ENCODE measurements around the gene ADAMTS16. TPM values are rescaled to one million over a fixed set of nuclear protein-coding genes. Genes with fewer than 3 reads are reported as not detected.

ADAMTS16 gene
- total RNA-seq, 4 donors from 2014 or later: 0.19 TPM; not detected in 3

- DNase-seq: no peak
- Histone ChIP-seq H3K36me3 (no peaks in the 10 kb centered on the region), H3K4me3 (no peak overlapping the region), H3K27ac (no peak overlapping the region), H3K27me3 (no peaks in the 10 kb centered on the region), H3K9me3 (no peaks in the 10 kb centered on the region), H3K4me1 (no peaks in the 10 kb centered on the region)
- TF ChIP-seq POLR2A (IDR thresholded peaks at IDR 0.05): no peak
- TF ChIP-seq, protein P1, sequence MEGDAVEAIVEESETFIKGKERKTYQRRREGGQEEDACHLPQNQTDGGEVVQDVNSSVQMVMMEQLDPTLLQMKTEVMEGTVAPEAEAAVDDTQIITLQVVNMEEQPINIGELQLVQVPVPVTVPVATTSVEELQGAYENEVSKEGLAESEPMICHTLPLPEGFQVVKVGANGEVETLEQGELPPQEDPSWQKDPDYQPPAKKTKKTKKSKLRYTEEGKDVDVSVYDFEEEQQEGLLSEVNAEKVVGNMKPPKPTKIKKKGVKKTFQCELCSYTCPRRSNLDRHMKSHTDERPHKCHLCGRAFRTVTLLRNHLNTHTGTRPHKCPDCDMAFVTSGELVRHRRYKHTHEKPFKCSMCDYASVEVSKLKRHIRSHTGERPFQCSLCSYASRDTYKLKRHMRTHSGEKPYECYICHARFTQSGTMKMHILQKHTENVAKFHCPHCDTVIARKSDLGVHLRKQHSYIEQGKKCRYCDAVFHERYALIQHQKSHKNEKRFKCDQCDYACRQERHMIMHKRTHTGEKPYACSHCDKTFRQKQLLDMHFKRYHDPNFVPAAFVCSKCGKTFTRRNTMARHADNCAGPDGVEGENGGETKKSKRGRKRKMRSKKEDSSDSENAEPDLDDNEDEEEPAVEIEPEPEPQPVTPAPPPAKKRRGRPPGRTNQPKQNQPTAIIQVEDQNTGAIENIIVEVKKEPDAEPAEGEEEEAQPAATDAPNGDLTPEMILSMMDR (IDR thresholded peaks at IDR 0.05): no peak
- intact Hi-C loops (cut with DNase I): no loop called here
- 82 to 88% methylated on average over 1 of the region's 1 CpG for WGBS, 2 donors
Observed at GRCh38 chr5:5158472-5158895, 18.4 kb downstream of the ADAMTS16 start.

DNA sequence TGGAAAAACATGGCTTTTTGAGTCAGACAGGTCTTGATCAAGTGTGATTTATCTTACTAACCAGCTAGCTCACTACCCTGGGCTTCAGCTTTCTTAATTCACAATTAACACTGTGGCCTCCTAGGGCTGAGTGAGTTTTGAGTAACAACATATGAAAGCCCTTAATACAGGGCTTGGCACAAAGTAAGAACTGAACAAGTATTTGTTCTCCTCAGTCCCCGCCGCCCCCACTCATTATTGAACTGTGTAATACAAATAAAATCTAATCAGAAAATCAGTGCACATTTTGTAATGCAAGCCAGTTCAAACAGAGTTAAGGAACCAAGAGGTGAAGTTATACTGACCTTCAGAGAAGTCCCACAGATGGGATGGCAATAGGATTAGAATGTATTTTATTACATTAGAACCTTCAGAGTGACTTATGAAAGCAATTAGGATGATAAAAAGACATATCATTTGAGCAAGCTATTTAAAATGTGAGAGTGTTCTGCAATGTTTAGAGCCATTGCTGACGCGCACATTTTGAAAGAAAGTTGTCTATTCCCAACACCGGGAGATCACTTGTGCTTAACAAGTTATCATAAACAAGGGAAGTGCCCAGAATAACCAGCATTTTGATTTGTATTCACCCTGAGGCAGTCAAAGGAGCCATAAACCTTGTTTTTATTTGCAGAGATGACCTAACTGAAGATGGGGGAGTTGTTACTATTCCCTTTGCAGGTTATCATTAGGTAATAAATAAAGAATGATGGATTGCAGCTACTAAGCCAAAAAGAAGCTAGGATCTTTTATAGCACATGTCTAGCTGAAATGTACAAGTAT lies 19.4 kb downstream of the ADAMTS16 start:
- no peak for DNase-seq
- Histone ChIP-seq H3K36me3 (no peaks in the 10 kb centered on the region), H3K4me3 (no peak overlapping the region), H3K27ac (no peak overlapping the region), H3K9me3 (no peaks in the 10 kb centered on the region), H3K27me3 (no peaks in the 10 kb centered on the region), H3K4me1 (no peaks in the 10 kb centered on the region)
- intact Hi-C loops (cut with DNase I): no loop called here
- 52 to 58% methylated on average over 5 of the region's 5 CpGs for WGBS, 2 donors
- TF ChIP-seq, protein P1 (IDR thresholded peaks at IDR 0.05): no peak
- no peak for TF ChIP-seq POLR2A (IDR thresholded peaks at IDR 0.05)

- Histone ChIP-seq H3K36me3 (no peaks in the 10 kb centered on the region), H3K27me3 (no peaks in the 10 kb centered on the region), H3K27ac (no peak overlapping the region), H3K9me3 (no peaks in the 10 kb centered on the region), H3K4me3 (no peak overlapping the region), H3K4me1 (no peaks in the 10 kb centered on the region)
- WGBS, 2 donors: 40 to 66% methylated on average over 3 to 5 of the region's 5 CpGs
- DNase-seq: no peak
- TF ChIP-seq POLR2A (IDR thresholded peaks at IDR 0.05): no peak
- TF ChIP-seq, protein P1 (IDR thresholded peaks at IDR 0.05): no peak
- intact Hi-C loops (cut with DNase I): no loop called here
Observed at GRCh38 chr5:5164163-5164562, 24.0 kb downstream of the ADAMTS16 start.

GRCh38 chr5:5165541-5166002 lies 25.4 kb downstream of the ADAMTS16 start:
- no peak for DNase-seq
- TF ChIP-seq POLR2A (IDR thresholded peaks at IDR 0.05): no peak
- TF ChIP-seq, protein P1 (IDR thresholded peaks at IDR 0.05): no peak
- Histone ChIP-seq H3K9me3 (no peaks in the 10 kb centered on the region), H3K36me3 (no peaks in the 10 kb centered on the region), H3K4me1 (no peaks in the 10 kb centered on the region), H3K27ac (no peak overlapping the region), H3K27me3 (no peaks in the 10 kb centered on the region), H3K4me3 (no peak overlapping the region)
- 71 to 77% methylated on average over 9 of the region's 9 CpGs for WGBS, 2 donors
- intact Hi-C loops (cut with DNase I): no loop called here

DNA sequence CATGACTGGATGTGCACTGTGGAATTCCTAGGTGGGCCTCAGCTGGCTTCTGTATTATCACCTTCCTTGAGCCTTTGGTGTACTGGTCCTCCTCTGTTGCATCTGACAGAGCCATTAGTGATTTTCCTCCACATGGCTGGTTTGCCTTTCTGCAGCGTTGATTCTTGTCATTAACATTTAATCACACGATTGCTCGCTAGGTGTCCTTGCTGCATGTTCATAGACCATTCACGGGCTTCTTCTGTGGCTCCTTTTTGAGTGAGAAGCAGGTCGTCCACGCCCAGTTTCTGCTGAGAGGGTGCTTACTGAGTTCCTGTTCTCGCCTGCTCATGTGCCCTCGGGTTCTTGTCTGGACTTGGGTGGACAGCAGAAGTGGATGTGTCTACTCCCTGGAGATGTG lies 29.3 kb downstream of the ADAMTS16 start:
- WGBS, 2 donors: 70 to 82% methylated on average over 8 of the region's 8 CpGs
- no peaks in the 10 kb centered on the region for H3K9me3 ChIP-seq
- no peak for TF ChIP-seq POLR2A (IDR thresholded peaks at IDR 0.05)
- TF ChIP-seq, protein P1 (IDR thresholded peaks at IDR 0.05): no peak
- no peak overlapping the region for H3K27ac ChIP-seq
- no peaks in the 10 kb centered on the region for H3K36me3 ChIP-seq
- intact Hi-C loops (cut with DNase I): no loop called here
- no peaks in the 10 kb centered on the region for H3K4me1 ChIP-seq
- H3K27me3 ChIP-seq: no peaks in the 10 kb centered on the region
- H3K4me3 ChIP-seq: no peak overlapping the region
- DNase-seq: no peak

Data from esophagus squamous epithelium (tissue), 5 donors.